SH-SY5Y (cell line): ENCODE measurements around the gene OOSP2.

ENCODE experiments used
- GATA2 ChIP-seq: IDR thresholded peaks from 2 replicates; pipeline ENCODE4 v1.6.1; 2011; ENCODE audit warnings: mild to moderate bottlenecking, low read depth, low read length
- GATA3 ChIP-seq: IDR thresholded peaks from 2 replicates; pipeline ENCODE4 v1.6.1; 2011; ENCODE audit warnings: low read depth, mild to moderate bottlenecking, low read length, moderate library complexity

DNA sequence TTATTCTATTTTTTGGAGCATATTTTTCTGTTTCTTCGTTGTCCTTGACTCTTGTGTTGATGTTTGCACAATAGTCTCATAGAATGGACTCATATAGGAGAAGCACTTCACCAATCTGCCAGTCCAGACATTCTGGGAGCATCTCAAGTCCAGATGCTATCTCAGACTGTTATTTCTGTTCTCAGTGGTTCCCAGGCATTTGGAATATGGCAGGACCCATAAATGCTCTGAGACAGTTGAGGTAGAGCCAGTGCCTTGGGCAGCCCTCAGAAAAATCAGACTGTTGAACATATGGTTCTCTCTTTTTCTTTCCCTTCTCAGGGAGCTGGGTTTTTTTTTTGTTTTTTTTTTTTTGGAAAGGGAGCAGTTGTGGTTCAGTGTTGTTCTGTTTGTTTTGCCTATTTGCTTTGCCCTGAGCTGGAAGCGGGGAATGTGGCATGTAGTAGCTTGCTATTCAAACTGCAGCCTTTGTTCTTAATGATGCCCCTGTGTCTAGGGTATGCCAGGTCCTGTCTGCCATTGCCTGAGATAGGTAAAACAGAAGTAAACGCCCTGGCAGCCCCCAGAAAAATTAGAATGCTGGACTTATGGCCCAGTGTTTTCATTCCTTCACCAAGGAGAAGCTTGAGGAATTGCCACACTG lies 44.5 kb downstream of the OOSP2 start:
- no peak for TF ChIP-seq GATA2
- no peak for TF ChIP-seq GATA3
